Activated naive CD8-positive, alpha-beta T cell (primary cell): ENCODE measurements around the gene ENHO.

Source experiments
- H3K27ac Mint-ChIP-seq: one replicate; pipeline ENCODE4 v1.8.0; 2021; ENCODE audit warnings: mixed read lengths
- H3K27me3 Mint-ChIP-seq: one replicate; pipeline ENCODE4 v1.8.0; 2021; ENCODE audit warnings: mixed read lengths
- H3K36me3 Mint-ChIP-seq: one replicate; pipeline ENCODE4 v1.8.0; 2021; ENCODE audit warnings: mixed read lengths
- H3K4me1 Mint-ChIP-seq: one replicate; pipeline ENCODE4 v1.8.0; 2021; ENCODE audit warnings: low read depth, mixed read lengths
- H3K4me3 Mint-ChIP-seq: one replicate; pipeline ENCODE4 v1.8.0; 2021; ENCODE audit warnings: mild to moderate bottlenecking, mixed read lengths
- H3K9me3 Mint-ChIP-seq: one replicate; pipeline ENCODE4 v1.8.0; 2021; ENCODE audit warnings: low read depth, mixed read lengths

Gene ENHO

DNA sequence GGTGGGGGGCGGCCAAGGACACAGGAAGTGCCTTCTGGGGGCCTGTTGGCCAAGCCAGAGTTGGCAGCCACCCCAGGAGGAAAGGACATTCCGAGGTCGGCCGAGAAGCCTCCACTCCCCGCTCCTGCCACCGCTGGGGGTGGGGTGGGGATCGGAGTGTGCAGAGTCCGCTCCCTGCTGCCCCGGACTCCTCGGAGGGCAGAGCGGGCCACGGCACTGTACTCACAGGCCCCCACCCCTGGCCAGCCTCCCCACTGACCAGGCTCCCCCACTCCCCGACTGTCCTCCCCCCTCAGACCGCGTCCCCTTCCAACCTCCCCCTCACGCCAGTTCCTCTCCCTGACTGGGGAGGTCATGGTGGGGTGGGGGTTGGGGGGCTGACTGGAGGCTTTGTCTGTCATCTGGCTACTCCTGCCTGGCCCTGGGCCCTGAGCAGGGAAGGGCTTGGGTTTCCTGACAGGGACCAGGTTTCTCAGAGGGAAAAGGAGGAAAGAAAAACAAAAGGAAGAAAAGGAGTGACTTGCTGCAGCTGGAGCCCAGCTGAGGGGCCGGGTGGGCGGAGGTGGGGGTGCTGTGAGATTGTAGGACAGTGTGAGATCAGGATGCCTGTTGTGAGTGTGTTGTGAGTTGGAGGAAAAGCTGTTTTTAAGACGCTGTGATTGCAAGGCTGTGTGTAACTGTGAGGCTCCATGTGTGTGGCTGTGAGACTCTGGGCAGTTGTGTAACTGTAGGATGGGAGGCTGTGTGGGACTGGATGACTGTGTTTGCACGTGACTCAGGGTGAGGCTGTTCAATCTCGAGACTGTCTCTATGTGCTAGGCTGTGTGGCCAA lies 37.0 kb upstream of the ENHO start:
- H3K27ac Mint-ChIP-seq: no peak overlapping the region
- H3K4me3 Mint-ChIP-seq: no peak overlapping the region
- H3K4me1 Mint-ChIP-seq: no peaks in the 10 kb centered on the region
- no peaks in the 10 kb centered on the region for H3K9me3 Mint-ChIP-seq
- H3K36me3 Mint-ChIP-seq: no peaks in the 10 kb centered on the region
- peaks cover 22% of the 10 kb centered on the region for H3K27me3 Mint-ChIP-seq

DNA sequence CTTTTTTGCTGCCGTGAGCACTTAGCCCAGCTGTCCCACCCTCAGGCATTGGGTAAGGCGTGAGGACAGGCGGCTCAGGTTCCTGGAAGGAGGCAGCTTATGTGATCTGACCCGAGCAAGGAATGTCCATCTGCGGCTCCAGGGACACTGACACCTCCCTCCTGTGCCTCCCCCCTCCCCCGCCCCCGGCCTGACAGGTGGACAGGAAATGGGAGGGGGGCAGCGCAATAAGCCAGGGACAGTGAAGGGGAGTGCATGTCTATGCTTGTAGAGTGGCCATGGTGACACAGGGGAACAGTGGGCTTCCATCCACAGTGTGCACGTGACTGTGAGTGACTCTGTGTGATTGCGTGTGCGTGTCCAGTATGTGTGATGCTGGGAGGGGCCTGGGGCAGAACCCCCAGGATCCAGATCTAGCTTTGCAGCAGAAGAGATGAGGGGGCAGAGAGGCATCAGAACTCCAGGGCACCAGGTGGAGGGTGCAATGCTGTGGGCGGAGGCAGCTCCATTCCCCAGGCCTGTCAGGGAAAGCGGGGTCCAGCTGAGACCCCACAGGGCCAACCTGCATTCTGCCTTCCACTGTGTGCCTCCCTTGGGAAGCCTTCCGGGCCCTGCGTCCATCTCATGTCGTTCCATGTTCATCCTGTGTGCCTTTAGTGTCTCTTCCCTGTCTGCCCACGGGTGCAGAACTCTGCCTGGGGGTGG lies 36.3 kb upstream of the ENHO start:
- Mint-ChIP-seq H3K4me1 (no peaks in the 10 kb centered on the region), H3K27ac (no peak overlapping the region), H3K4me3 (no peak overlapping the region), H3K27me3 (peaks cover 22% of the 10 kb centered on the region), H3K36me3 (no peaks in the 10 kb centered on the region), H3K9me3 (no peaks in the 10 kb centered on the region)

DNA sequence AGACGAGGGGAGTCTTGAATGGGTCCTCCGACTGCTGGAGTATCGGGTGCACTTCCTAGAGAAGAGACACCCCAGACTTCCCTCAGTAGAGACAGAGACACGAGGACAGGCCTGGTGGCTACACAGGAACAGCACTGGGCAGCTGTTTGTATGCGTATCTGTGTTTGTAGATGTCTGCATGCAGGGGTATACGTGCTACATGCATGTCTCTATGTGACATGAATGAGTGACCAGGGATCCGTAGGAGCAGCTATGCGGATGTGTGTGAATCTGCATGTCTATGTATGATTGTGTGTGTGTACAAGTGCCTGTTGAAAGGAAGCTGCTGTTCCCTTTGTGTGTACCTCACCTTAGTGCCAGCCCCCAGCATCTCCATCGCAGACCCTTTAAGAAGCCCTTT lies 35.6 kb upstream of the ENHO start:
- no peaks in the 10 kb centered on the region for H3K36me3 Mint-ChIP-seq
- no peak overlapping the region for H3K27ac Mint-ChIP-seq
- H3K4me3 Mint-ChIP-seq: no peak overlapping the region
- no peaks in the 10 kb centered on the region for H3K9me3 Mint-ChIP-seq
- H3K4me1 Mint-ChIP-seq: no peaks in the 10 kb centered on the region
- peaks cover 18% of the 10 kb centered on the region for H3K27me3 Mint-ChIP-seq

DNA sequence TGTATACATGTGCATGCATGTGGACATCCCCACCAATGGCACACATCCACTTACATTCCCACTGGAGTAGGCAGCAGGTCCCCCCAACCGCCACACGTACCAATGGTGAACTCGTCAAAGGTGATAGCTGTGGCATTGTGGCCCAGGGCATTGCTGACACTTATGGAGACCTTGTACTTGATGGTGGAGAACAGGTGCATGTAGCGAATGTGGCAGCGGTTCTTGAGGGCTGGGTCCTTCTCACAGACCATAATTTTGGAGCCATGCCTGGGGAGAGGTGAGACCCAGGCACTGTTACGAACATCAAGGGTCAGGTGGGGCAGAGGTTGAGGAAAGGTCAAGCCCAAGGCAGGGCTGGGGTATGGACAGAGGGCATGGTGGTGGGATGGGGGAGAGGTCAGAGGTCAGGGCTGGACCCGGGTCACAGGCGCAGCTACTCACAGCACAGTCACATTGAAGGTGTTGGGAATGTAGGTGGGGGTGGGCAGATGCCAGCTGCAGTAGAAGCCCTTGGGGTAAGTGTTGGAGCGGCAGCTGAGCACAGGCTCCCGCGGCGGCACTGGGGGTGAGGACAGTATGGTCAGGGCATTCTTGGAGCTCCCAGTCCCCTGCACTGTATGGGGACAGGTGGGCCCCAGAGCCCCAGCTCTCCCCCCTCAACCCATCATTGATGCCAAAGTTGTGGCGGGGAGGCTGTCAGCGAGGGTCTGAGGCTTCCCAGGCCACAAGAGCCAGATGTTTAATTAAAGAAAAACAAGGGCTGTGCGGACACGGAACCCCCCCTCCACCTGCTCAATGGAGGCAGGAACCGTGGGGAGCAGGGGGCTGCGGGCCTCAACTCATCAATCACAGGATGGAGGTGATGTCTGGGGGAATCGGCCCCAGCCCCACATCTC lies 34.9 kb upstream of the ENHO start:
- H3K4me3 Mint-ChIP-seq: no peak overlapping the region
- H3K27me3 Mint-ChIP-seq: peaks cover 16% of the 10 kb centered on the region
- no peak overlapping the region for H3K27ac Mint-ChIP-seq
- no peaks in the 10 kb centered on the region for H3K9me3 Mint-ChIP-seq
- no peaks in the 10 kb centered on the region for H3K36me3 Mint-ChIP-seq
- no peaks in the 10 kb centered on the region for H3K4me1 Mint-ChIP-seq

DNA sequence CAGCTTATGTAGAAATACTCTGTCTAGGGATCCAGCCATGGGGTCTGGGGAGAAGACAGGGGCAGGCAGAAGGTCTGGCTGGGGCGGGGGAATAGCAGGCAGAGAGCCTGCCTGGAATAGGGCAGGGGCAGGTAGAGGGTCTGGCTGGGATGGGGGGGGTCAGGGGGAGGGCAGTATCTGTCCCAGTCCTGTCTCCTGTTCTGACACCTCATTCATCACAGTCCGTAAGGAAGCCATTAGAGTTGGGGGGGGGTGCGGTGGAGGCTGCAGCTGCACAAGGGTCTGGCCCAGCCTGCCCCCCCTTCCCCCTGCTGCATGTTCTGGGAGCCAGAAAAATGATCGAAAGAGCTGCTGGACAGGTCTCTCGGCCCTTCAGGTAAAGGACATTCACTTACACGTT lies 34.2 kb upstream of the ENHO start:
- H3K4me3 Mint-ChIP-seq: no peak overlapping the region
- H3K27ac Mint-ChIP-seq: no peak overlapping the region
- H3K9me3 Mint-ChIP-seq: no peaks in the 10 kb centered on the region
- peaks cover 16% of the 10 kb centered on the region for H3K27me3 Mint-ChIP-seq
- no peaks in the 10 kb centered on the region for H3K36me3 Mint-ChIP-seq
- H3K4me1 Mint-ChIP-seq: no peaks in the 10 kb centered on the region

DNA sequence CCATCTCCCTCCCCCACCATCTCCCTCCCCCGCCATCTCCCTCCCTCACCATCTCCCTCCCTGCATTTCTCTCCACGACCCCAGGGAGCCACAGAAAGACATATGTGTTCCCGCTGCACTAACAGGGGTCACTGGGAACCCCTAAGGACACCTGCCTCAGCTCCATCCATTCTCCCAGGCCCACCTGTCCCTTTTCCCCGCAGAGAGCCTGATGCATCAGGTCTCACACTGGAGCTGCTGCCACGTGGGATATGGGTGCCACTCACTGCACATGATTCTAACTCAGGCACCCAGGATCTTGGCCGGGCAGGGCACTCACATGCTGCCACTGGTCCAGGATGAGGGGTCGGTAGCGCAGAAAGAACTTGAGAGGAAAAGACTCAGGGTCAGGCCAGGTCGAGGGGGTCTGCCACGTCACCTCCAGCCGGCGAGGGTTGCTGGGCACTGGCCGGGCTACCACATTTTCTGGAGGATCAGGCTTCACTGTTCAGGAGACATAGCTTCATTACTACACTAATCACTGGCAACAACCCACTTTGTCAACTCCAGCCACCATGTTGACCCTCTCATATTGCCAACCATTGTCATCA lies 33.2 kb upstream of the ENHO start:
- Mint-ChIP-seq H3K4me1 (no peaks in the 10 kb centered on the region), H3K9me3 (no peaks in the 10 kb centered on the region), H3K4me3 (no peak overlapping the region), H3K27me3 (peaks cover 16% of the 10 kb centered on the region), H3K27ac (no peak overlapping the region), H3K36me3 (no peaks in the 10 kb centered on the region)

DNA sequence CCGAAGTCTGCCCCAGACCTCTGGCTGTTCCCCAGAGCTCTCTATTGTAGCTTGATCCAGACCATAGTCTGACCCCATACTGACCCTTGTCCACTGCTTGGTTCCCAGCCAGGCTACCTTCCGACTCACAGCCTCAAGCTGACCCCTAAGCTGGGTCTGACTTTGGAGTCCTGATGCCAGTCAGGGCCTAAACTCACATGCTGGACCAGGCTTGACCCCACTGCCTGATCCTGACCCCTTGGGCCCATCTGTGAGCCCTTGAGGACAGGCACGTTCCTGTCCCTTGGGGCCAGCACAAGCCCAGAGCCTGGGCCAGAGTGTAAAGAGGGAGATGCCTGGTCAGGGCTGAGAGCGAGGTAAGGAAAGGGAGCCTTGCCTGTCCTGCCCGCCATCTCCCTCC lies 32.7 kb upstream of the ENHO start:
- H3K36me3 Mint-ChIP-seq: no peaks in the 10 kb centered on the region
- H3K9me3 Mint-ChIP-seq: no peaks in the 10 kb centered on the region
- no peak overlapping the region for H3K27ac Mint-ChIP-seq
- peaks cover 16% of the 10 kb centered on the region for H3K27me3 Mint-ChIP-seq
- no peaks in the 10 kb centered on the region for H3K4me1 Mint-ChIP-seq
- H3K4me3 Mint-ChIP-seq: no peak overlapping the region

DNA sequence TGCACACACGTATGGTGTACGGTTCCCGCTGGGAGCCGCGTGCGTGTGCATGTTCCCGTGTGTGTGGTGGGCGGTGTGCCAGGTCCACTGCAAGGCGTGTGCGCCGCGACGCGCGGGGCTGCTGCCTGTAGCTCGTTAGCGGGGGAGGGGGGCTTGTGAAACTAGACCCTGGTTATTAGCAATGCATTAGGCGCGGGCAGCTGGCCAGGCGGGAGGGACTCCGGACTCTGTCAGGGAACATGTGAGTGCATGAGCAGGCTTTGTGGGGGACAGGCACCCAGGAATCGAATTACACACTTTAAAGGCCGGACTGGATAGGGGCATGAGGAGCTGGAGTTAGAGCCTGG lies 32.2 kb upstream of the ENHO start:
- Mint-ChIP-seq H3K4me1 (no peaks in the 10 kb centered on the region), H3K36me3 (no peaks in the 10 kb centered on the region), H3K27ac (no peak overlapping the region), H3K9me3 (no peaks in the 10 kb centered on the region), H3K4me3 (no peak overlapping the region), H3K27me3 (peaks cover 13% of the 10 kb centered on the region)

DNA sequence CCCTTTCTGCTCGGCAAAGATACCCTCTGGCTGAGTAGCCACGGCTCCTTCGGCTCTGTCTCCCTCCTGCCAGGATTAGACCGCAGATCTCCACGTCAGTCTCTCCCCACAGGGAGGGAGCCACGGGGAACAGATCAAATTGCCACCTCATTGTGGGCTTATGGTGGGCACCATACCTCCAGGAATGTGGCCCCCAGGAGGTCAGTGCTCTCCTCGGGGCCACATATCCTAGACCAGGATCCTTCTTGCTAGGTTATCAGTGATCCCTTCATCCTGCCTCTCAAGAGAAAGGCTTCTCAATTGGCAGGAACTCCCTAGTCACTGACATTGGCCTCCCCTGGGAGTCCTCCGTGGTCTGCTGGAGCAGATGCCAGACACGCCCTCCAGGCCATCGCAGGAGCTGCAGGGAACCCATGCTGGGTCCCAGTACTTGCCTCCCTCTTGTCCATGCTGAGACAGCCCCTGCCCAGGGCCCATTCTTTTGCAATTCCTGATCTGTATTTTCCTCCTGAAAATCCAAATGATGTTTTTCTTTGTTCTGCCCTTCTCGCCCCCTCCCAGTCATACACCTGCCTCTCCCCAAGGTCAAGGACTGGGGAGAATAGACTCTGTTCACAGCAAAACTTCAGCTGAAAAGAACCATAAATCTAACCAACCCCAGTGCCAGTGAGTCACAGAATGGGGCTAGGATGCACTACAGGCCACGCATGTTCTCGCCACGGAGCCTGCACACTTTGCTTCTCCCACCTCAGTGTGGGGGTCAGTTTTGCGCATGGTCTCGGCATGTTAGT lies 31.6 kb upstream of the ENHO start:
- Mint-ChIP-seq H3K36me3 (no peaks in the 10 kb centered on the region), H3K4me1 (no peaks in the 10 kb centered on the region), H3K27ac (no peak overlapping the region), H3K27me3 (peaks cover 13% of the 10 kb centered on the region), H3K4me3 (no peak overlapping the region), H3K9me3 (no peaks in the 10 kb centered on the region)

DNA sequence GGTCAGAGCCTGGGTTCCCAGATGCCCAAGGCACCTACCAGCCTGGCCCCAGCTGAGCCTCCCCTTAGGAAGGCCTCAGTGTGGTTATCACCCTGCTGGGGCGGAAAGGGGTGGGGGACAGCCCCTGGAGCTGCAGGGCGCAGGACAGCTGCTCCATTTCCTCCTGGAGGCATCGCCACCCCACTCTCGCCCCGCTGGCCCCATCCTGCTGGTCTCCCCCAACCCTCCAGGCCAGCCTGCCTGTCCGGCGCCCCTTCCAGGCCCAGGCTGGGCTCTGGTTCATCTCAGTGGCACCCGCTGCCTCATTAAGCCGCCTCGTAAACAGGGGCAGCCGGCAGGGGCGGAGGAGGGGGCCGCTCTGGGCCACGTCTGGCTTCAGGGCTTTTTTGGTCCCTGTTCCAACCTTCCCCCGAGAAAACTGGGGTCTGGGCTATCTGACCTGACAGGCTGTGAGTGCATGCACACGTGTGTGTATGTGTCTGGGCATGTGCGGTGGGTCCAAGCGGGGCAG lies 30.8 kb upstream of the ENHO start:
- H3K9me3 Mint-ChIP-seq: no peaks in the 10 kb centered on the region
- H3K27ac Mint-ChIP-seq: no peak overlapping the region
- H3K27me3 Mint-ChIP-seq: peaks cover 8% of the 10 kb centered on the region
- no peaks in the 10 kb centered on the region for H3K4me1 Mint-ChIP-seq
- no peaks in the 10 kb centered on the region for H3K36me3 Mint-ChIP-seq
- H3K4me3 Mint-ChIP-seq: no peak overlapping the region

DNA sequence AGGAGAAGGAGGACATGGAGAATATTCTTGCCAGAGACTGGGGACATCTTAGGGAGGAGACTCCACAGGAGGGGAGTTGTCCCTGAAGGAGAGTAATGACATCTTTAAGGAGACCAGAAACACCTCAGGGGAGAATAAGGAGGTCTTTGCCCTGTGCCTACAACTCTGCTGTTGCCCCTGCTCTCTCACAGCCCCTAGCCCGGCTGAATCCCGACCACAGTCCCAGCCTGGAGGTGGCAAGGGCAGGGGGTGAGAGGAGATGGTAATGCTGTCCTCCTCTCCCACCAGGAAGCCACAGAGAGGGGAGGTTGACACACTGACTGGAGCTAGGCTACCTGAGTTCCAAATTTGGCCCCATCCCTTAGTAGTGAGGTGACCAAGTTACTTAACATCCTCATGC lies 30.2 kb upstream of the ENHO start:
- H3K36me3 Mint-ChIP-seq: no peaks in the 10 kb centered on the region
- H3K4me3 Mint-ChIP-seq: no peak overlapping the region
- H3K9me3 Mint-ChIP-seq: no peaks in the 10 kb centered on the region
- no peak overlapping the region for H3K27ac Mint-ChIP-seq
- H3K4me1 Mint-ChIP-seq: no peaks in the 10 kb centered on the region
- peaks cover 9% of the 10 kb centered on the region for H3K27me3 Mint-ChIP-seq

DNA sequence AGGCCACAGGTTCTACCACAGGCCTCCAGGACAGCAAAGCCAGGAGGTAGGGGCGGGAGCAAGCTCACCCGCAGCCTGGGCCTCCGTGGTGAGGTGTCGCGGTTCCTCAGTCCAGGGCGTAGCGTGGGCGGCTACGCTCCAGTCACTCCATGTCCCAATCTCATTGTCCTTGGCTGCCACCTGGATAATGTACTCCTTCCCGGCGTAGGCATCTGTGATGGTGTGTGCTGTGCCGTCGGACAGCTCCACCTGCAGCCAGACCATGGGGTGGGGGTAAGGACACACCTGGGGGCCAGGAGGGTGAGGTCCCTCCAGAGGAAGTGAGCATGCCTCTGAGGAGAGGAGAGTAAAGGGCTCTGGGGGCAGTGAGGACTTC lies 29.8 kb upstream of the ENHO start:
- no peak overlapping the region for H3K27ac Mint-ChIP-seq
- peaks cover 8% of the 10 kb centered on the region for H3K27me3 Mint-ChIP-seq
- H3K4me1 Mint-ChIP-seq: no peaks in the 10 kb centered on the region
- no peak overlapping the region for H3K4me3 Mint-ChIP-seq
- no peaks in the 10 kb centered on the region for H3K9me3 Mint-ChIP-seq
- H3K36me3 Mint-ChIP-seq: no peaks in the 10 kb centered on the region

DNA sequence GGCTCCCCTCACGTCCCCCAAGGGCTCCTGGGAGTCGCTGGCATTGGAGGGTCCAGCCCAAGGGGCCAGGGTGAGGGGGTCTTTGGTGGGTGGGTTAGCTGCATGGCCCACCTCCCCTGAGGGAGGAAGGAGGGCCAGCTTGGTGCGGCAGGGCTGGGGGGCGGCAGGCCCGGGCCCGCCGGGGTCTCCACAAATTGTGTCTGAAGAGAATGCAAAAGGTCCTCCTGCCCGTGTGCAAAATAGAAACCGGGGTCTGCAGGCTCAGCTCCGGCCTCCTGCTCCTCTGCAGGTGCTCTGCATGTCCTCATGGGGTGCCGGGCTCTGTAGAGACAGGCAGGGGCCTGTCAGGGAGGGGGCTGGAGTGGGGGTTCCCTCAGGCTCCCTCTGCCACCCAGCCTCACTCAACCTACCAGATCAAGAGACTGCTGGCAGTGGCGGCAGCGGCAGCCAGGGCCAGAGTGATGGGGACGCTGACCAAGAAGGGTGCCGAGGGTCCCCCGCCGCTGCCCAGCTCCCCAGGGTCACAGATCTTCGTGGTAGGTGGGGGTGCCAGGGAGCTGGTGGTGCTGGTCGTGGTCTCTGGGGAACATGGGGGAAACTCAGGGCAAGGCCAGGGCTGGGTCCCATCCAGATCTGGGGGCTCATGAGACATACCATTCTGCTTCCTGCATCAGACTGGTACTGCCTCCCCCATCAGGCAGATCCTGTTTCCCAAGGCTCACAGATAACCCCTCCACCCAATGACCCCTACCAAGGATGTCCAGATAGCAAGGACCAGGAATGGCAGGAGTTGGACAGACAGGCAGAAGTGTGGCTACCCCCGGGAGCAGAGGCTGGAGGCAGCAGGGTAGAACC lies 29.2 kb upstream of the ENHO start:
- Mint-ChIP-seq H3K27ac (no peak overlapping the region), H3K4me1 (no peaks in the 10 kb centered on the region), H3K9me3 (no peaks in the 10 kb centered on the region), H3K4me3 (no peak overlapping the region), H3K27me3 (peaks cover 7% of the 10 kb centered on the region), H3K36me3 (no peaks in the 10 kb centered on the region)
